Tracheal epithelial cell (primary cell): ENCODE results near the gene PPP1R11. TPM values are rescaled to one million over a fixed set of nuclear protein-coding genes. Genes with fewer than 3 reads are reported as not detected.

Experiments used
- total RNA-seq: library from RNA; depleted of rRNA; stranded (reverse); fragments of >200 nt; gene quantifications from 2 replicates; pipeline ENCODE4 v1.2.1, GENCODE V29; 2014

The PPP1R11 gene, protein sequence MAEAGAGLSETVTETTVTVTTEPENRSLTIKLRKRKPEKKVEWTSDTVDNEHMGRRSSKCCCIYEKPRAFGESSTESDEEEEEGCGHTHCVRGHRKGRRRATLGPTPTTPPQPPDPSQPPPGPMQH
- 16.6 and 17.1 TPM in 2 replicates for total RNA-seq

DNA sequence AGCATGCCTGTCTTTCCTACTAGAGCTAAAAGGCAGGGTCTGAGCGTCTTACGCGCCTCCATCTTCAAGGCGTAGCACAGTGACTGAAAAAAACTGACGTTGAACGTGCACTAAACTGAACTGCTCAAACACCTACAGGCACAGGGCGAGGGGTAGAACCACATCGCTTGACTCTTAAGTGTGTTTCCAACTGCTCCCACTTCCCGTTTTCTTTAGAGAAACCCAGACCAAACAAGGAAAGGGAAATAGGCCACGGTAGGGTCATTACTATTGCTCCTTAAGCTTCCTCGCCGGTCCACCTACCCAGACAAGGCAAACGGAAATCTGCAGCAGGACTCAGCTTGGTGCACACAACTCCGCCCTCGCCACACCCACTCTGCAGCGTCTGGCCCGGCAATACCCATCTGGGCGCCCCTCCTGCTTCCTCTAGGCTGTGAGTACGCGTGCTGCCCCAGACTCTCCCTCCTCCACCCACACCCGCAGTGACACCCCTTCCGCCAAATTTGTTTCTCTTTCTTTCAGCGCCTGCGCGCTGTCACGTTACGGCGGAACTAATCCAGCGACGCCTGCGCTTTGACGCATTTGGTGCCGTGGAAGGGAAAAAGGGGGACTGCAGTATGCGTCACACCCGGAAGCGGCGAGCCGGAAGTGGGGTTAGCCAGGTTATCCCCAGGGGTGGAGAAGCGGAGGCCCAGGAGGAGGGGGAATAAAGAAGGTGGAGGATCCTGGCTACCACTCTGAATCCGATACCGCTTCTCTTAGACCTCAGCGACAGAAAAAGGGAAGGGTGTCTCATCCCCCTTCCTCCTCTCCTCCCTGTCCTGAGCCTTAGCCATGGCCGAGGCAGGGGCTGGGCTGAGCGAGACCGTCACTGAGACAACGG, at the start of gene PPP1R11:
TSS of gene PPP1R11 (plus strand) at position 622 of the 883 bp plus-strand sequence. CDS start at position 835, 213 bp downstream.

GRCh38 chr6:30061092-30061857, 5.7 kb upstream of the PPP1R11 start, which contains the start of gene POLR1H:
Gene POLR1H (plus strand): TSS chr6:30061265. CDS start chr6:30061525, 260 bp downstream.

DNA sequence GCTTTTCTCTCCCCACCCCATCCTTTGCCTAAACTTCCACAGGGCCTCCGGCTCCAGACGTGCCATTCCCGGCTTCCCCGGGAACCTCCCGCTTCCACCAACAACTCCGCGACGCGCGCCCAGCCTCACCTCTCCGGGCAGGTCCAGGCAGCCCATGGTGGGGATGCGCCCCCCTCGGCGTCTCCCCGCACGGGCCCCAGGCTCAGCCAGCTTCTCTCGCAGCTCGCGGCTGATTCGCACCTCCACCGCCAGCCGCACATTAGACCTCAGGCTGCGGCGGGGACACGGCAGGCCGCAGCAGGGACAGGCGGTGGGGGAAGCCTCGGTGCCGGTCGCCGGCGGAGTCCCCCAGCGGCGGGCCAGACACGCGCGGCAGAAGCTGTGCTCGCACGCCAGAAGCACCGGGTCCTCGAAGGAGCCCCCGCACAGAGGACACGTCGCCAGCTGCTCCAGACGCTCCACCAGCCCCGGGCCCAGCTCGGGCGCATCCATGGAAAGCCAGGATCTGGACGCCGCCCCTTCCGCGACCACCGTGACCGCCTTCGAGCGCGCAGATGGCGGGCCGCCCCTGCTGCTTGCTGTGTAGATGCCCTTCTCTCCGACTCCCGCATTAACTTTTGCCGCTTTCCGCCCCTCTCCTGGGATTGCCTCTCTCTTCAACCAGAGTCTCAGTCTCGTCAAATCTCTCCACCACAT, 8.2 kb downstream of the PPP1R11 start, which contains the start of gene RNF39:
TSS of gene RNF39 (minus strand) at position 676 of the 696 bp plus-strand sequence. CDS start at position 492, 184 bp downstream.

GRCh38 chr6:30113003-30113759, 46.2 kb downstream of the PPP1R11 start, which contains the start of gene TRIM31:
Gene TRIM31 (minus strand): TSS chr6:30113090. CDS start chr6:30112805, 285 bp downstream.

Other genes with a start within 250 kb of the PPP1R11 start
- gene HLA-G, start 239.4 kb upstream of the PPP1R11 start, total RNA-seq, result 11.1 and 22.0 TPM in 2 replicates
- gene HLA-A, start 124.7 kb upstream of the PPP1R11 start, total RNA-seq, result 447 and 697 TPM in 2 replicates
- gene POLR1H, start 5.9 kb upstream of the PPP1R11 start, total RNA-seq, result 27.2 and 36.7 TPM in 2 replicates
- gene RNF39, start 8.6 kb downstream of the PPP1R11 start, total RNA-seq, result 3.0 and 4.3 TPM in 2 replicates
- 0.21 TPM in 1 of 2 replicates, not detected in the other for gene TRIM31, start 45.9 kb downstream of the PPP1R11 start, total RNA-seq
- not detected in 2 replicates for gene TRIM40, start 68.9 kb downstream of the PPP1R11 start, total RNA-seq
- not detected in 2 replicates for gene TRIM10, start 94.0 kb downstream of the PPP1R11 start, total RNA-seq
- under 0.01 TPM in 1 of 2 replicates, not detected in the other for gene TRIM15, start 96.3 kb downstream of the PPP1R11 start, total RNA-seq
- gene TRIM26, start 146.2 kb downstream of the PPP1R11 start, total RNA-seq, result 16.4 and 24.3 TPM in 2 replicates